K562 (cell line): Measurements from ENCODE around the gene CPNE8. TPM values are rescaled to one million over a fixed set of nuclear protein-coding genes. Genes with fewer than 3 reads are reported as not detected.
A peak's percentile ranks its signal among the peaks of the same experiment; 100 is the strongest.

ENCODE experiments used
- ATAC-seq: fragments of 200-7000 bp; cut with Tn5 transposase; 3 replicates; pipeline ENCODE4 v1.9.1; 2020; ENCODE audit warnings: moderate library complexity
- BruUV-seq: library from RNA; stranded (reverse); fragments of 400-500 nt; replicated peaks from 2 replicates; lab custom pipeline; 2021; lab: Mats Ljungman, UMichigan
- CTCF ChIA-PET: fragments of 300-600 bp; formaldehyde crosslinking; extraction: SDS; loops from one replicate; lab custom pipeline; 2021; ENCODE audit warnings: low intra/inter-chr PET ratio; lab: Yijun Ruan, JAX
- POLR2A ChIA-PET: fragments of 300-600, 350-650 bp; sonication (Branson Sonifier 250); formaldehyde crosslinking; extraction: SDS; loops from one replicate; lab custom pipeline; 2021; ENCODE audit warnings: antibody characterized with exemption, inconsistent platforms; lab: Yijun Ruan, JAX
- DNase-seq, 4 experiments: peaks; one replicate each; pipeline versions ENCODE4 v3.0.0 to v3.0.0-alpha.2; 2011 to 2018; ENCODE audit warnings: low spot score in 3 of 4, mixed read lengths in 3 of 4; ENCODE audit errors: extremely low read depth in 1 of 4
- FAIRE-seq: peaks from 2 replicates; lab custom pipeline; 2011; peaks lifted over from hg19 to GRCh38; lab: Jason Lieb, UNC
- H2AFZ ChIP-seq: 2 replicates; pipeline ENCODE4 v1.6.0; 2011; ENCODE audit warnings: low read depth, low read length, control low read depth, inconsistent platforms
- H3K27ac ChIP-seq: fragments of 200-600 bp; 3 replicates; pipeline ENCODE4 v1.8.0; 2011; ENCODE audit warnings: low read depth, mild to moderate bottlenecking, control low read depth, inconsistent platforms, low read length, moderate library complexity, mixed read lengths; ENCODE audit errors: extremely low read depth
- H3K27me3 ChIP-seq, 2 experiments: fragments of 300-600 bp in 1 of 2; 2 replicates in 1 of 2; 3 replicates in 1 of 2; pipeline versions ENCODE4 v1.6.0 to v1.8.0; 2011; ENCODE audit warnings: inconsistent platforms in 2 of 2, low read length in 2 of 2, mild to moderate bottlenecking in 1 of 2, mixed read lengths in 1 of 2, moderate library complexity in 1 of 2; ENCODE audit not compliant: control insufficient read depth in 2 of 2, insufficient read depth in 2 of 2
- H3K36me3 ChIP-seq: fragments of 300-600 bp; 3 replicates; pipeline ENCODE4 v1.8.0; 2011; ENCODE audit warnings: mild to moderate bottlenecking, low read length, inconsistent platforms; ENCODE audit not compliant: control insufficient read depth, insufficient read depth
- H3K4me1 ChIP-seq, 2 experiments: fragments of 200-600 bp in 1 of 2; replicated peaks in 1 of 2; 2 replicates in 1 of 2; 3 replicates in 1 of 2; pipeline versions ENCODE4 v1.5.1 to v1.8.0; 2011; ENCODE audit warnings: inconsistent platforms in 2 of 2, low read length in 2 of 2, mild to moderate bottlenecking in 1 of 2, mixed read lengths in 1 of 2, moderate library complexity in 1 of 2; ENCODE audit not compliant: control insufficient read depth in 2 of 2, insufficient read depth in 2 of 2
- H3K4me2 ChIP-seq: 2 replicates; pipeline ENCODE4 v1.6.1; 2011; ENCODE audit warnings: low read length, control low read depth, inconsistent platforms, mixed read lengths; ENCODE audit not compliant: insufficient read depth
- H3K4me3 ChIP-seq: fragments of 200-600 bp; sonication (generic), shearing (Covaris generic); 2 replicates; pipeline ENCODE4 v1.5.1; 2016; ENCODE audit warnings: control low read depth, inconsistent platforms
- H3K79me2 ChIP-seq: fragments of 200-600 bp; 3 replicates; pipeline ENCODE4 v1.8.0; 2011; ENCODE audit warnings: low read length, inconsistent platforms; ENCODE audit not compliant: control insufficient read depth, insufficient read depth
- H3K9ac ChIP-seq, 2 experiments: 2 replicates each; pipeline versions ENCODE4 v1.6.0 to v1.6.1; 2011; ENCODE audit warnings: low read depth in 2 of 2, low read length in 2 of 2, control low read depth in 1 of 2, inconsistent platforms in 1 of 2, mild to moderate bottlenecking in 1 of 2, mixed read lengths in 1 of 2; ENCODE audit not compliant: insufficient read depth in 1 of 2
- H3K9me1 ChIP-seq: one replicate; pipeline ENCODE4 v1.6.0; 2011; ENCODE audit warnings: inconsistent platforms, mild to moderate bottlenecking, low read length, moderate library complexity; ENCODE audit not compliant: control insufficient read depth, insufficient read depth
- H3K9me3 ChIP-seq: replicated peaks from 2 replicates; pipeline ENCODE4 v1.5.1; 2011; ENCODE audit warnings: low read depth, low read length, inconsistent platforms; ENCODE audit not compliant: control insufficient read depth, insufficient read depth
- H4K20me1 ChIP-seq: replicated peaks from 2 replicates; pipeline ENCODE4 v1.6.1; 2011; ENCODE audit warnings: low read length, inconsistent platforms, mixed read lengths; ENCODE audit not compliant: control insufficient read depth, insufficient read depth
- KLF1 ChIP-seq: fragments of 450-650 bp; IDR thresholded peaks from 2 replicates; pipeline ENCODE4 v1.6.1; 2016; ENCODE audit warnings: missing genetic modification characterization, missing compliant biosample characterization
- NBN ChIP-seq: fragments of 450-650 bp; IDR thresholded peaks from 2 replicates; pipeline ENCODE4 v1.6.1; 2016; ENCODE audit warnings: low read depth, mild to moderate bottlenecking
- NCOA4 ChIP-seq: fragments of 450-650 bp; IDR thresholded peaks from 2 replicates; pipeline ENCODE4 v1.6.1; 2018; ENCODE audit warnings: mild to moderate bottlenecking; ENCODE audit not compliant: partially characterized antibody
- ZFPM2 ChIP-seq: fragments of 250-450 bp; sonication (Bioruptor Pico); IDR thresholded peaks from 2 replicates; pipeline ENCODE4 v1.5.1; 2022; ENCODE audit warnings: mild to moderate bottlenecking
- ZNF311 ChIP-seq: fragments of 250-450 bp; sonication (Bioruptor Pico); IDR thresholded peaks from 2 replicates; pipeline ENCODE4 v1.4.0; 2020; ENCODE audit warnings: mild to moderate bottlenecking, moderate library complexity
- WGBS: fragments of 100-300 bp; shearing (Covaris generic); methylation state at CpG from one replicate; pipeline ENCODE4 v1.1.6; 2016; ENCODE audit warnings: low coverage, mixed read lengths; ENCODE audit not compliant: insufficient coverage; ENCODE audit errors: missing lambda C conversion rate; 5-methylcytosine and 5-hydroxymethylcytosine counted together
- in situ Hi-C: fragments of 300-500 bp; cut with MboI; formaldehyde crosslinking; loops from 4 replicates; pipeline ENCODE4 v1.15.0; 2018; ENCODE audit warnings: inconsistent platforms, mixed read lengths
- intact Hi-C: fragments of 100-400 bp; cut with micrococcal nuclease; formaldehyde crosslinking; loops from 2 replicates; pipeline ENCODE4 v1.14.2; 2022
- polyA plus RNA-seq, 8 experiments: library from polyadenylated mRNA; depleted of rRNA in 4 of 8; stranded (reverse) in 5 of 8; unstranded in 3 of 8; fragments of >200 nt; fragmentation: Nextera tagmentation in 2 of 8; fragmentation: Illumina TruSeq in 1 of 8; extraction: Ambion mirVana in 2 of 8; extraction: Trizol in 1 of 8; gene quantifications; 2 replicates each; pipeline versions ENCODE4 v1.2.1 to v1.2.3, GENCODE V29; 2011 to 2014; ENCODE audit warnings: inconsistent platforms in 1 of 8, missing spikeins in 1 of 8
- total RNA-seq, 7 experiments: library from RNA; depleted of rRNA in 6 of 7; stranded (reverse); fragments of >200 nt in 6 of 7; fragmentation: Illumina TruSeq in 2 of 7; extraction: Trizol in 2 of 7; gene quantifications; 2 replicates each; pipeline versions ENCODE4 v1.2.1 to v1.2.3, GENCODE V29; 2011 to 2021; ENCODE audit warnings: low replicate concordance in 1 of 7

Gene CPNE8
- total and polyA plus RNA-seq, 9 of the 15 experiments (the other 6 are each of a cell fraction or from before 2014, with no cell fraction given) = 2.4 to 7.0 (median 4.2) TPM

GRCh38 chr12:38895446-38895845 is 9.9 kb downstream of the CPNE8 start:
- WGBS = 50% methylated on average over 1 of the region's 1 CpG
- Histone ChIP-seq H3K79me2 (no peaks in the 10 kb centered on the region), H3K4me1 (peaks cover 0 to 2% of the 10 kb centered on the region in 2 experiments; a peak in 2 of 5 replicates)
- no peak for DNase-seq
- TF ChIP-seq KLF1 (tag) (no peak), NCOA4 (no peak), NBN (no peak)
- TF ChIP-seq, all 486 proteins: peak for 0
- Histone ChIP-seq H3K36me3 (no peaks in the 10 kb centered on the region), H2AFZ (no peak overlapping the region), H3K4me2 (no peak overlapping the region), H3K9me3 (0 out of 2 replicates have a peak, but pooled peaks cover under 1% of the 10 kb centered on the region), H3K27me3 (no peaks in the 10 kb centered on the region), H3K9ac (no peak overlapping the region), H3K27ac (no peak overlapping the region), H4K20me1 (no peaks in the 10 kb centered on the region), H3K9me1 (no peaks in the 10 kb centered on the region), H3K4me3 (no peak overlapping the region)
- ChIA-PET POLR2A (no interaction called here), CTCF (no interaction called here)
- intact Hi-C loops = no loop called here
- in situ Hi-C loops = loop anchor here (10.0 kb wide), 1 partner anchor 669 kb away; no protein-coding TSS in a partner anchor
- ATAC-seq (no peak), FAIRE-seq (no peak)
- BruUV-seq = no TSS peak

DNA sequence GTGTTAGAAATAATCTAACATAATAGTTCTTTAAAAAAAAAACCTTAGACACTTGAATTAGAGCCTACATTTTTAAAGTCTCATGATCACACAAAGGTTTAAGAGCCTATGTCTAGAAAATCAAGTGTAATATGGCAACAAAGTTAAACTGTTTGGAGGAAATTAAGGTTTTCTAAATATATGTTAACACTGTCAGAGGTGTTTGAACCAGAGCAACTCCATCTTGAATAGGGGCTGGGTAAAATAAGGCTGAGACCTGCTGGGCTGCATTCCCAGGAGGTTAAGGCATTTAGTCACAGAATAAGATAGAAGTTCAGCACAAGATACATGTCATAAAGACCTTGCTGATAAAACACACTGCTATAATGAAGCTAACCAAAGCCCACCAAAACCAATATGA is 12.4 kb downstream of the CPNE8 start:
- CTCF ChIA-PET = no interaction called here
- in situ Hi-C loops = loop anchor here (10.0 kb wide), 1 partner anchor 672 kb away; no protein-coding TSS in a partner anchor
- intact Hi-C loops = no loop called here
- FAIRE-seq (no peak), ATAC-seq (no peak), DNase-seq (no peak)
- Histone ChIP-seq H3K27ac (no peak overlapping the region), H3K4me1 (peaks cover 0 to 2% of the 10 kb centered on the region in 2 experiments; a peak in 2 of 5 replicates), H2AFZ (no peak overlapping the region), H3K9me1 (no peaks in the 10 kb centered on the region), H3K79me2 (no peaks in the 10 kb centered on the region), H3K4me3 (no peak overlapping the region), H3K9ac (no peak overlapping the region), H3K36me3 (no peaks in the 10 kb centered on the region), H3K27me3 (no peaks in the 10 kb centered on the region), H4K20me1 (no peaks in the 10 kb centered on the region), H3K9me3 (no peaks in the 10 kb centered on the region), H3K4me2 (no peak overlapping the region)
- no TSS peak for BruUV-seq
- POLR2A ChIA-PET = interaction anchor here (1.1 kb wide), 1 partner anchor 10 kb away, joined by 3 read pairs; no protein-coding TSS in a partner anchor
- TF ChIP-seq ZFPM2 = no peak
- peak; percentile 73; the same call in 1 of the 2 replicates for TF ChIP-seq ZNF311 (CRISPR knock-in tag)
